ENCODE data around the gene SLC34A3. TPM values are rescaled to one million over a fixed set of nuclear protein-coding genes. Genes with fewer than 3 reads are reported as not detected.

SLC34A3 gene
- total RNA-seq, 1 donor from 2014 or later = 0.27 TPM

DNA sequence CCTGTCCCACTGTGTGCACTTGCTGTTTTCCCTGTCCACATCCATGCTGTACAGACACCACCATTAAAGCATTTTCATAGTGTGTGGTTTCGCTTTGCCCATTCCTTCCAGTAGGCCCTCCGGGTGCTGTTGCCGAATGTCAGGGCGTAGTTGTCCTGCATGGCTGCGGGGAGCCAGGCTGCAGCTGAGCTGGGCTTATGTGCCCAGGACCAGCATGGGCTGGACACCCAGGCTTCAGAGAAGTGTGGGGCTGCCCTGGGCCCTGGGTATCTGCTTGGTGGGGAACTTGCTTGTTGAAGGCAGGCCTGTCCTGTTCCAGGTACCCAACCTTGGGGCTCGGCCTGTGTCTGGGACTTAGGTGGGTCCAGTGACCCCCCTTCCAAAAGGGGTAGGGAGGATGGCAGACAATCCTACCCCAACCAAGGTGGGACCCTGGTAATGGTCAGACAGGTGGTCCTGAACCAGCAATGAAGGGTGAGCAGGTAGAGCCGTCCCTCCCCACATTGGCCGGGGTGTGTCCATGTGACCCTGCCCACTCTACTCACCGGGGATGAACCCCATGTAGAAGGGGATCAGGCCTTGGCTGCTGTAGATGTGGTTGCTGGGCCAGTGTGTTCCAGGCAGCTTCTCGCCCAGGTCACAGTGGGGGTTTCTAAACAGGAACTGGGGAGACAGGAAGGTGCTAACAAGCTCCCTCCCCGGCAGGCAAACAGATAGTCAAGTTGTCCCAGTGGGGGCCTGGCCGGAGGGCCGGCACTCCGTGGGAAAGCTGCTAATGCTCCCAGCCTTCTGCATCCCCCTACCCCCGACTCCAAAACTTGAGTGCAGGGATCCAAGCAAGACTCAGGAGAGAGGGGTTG lies 13.2 kb downstream of the SLC34A3 start:
- no peak overlapping the region for H3K27ac Mint-ChIP-seq
- H3K27me3 Mint-ChIP-seq (ENCODE audit: low read depth) = no peaks in the 10 kb centered on the region
- no peaks in the 10 kb centered on the region for H3K9me3 Mint-ChIP-seq
- DNase-seq (ENCODE audit: low spot score in 2 of 2, unreplicated experiment in 2 of 2) = no peak
- H3K4me3 Mint-ChIP-seq = peak overlapping the region; percentile 6
- TF ChIP-seq, protein P1, sequence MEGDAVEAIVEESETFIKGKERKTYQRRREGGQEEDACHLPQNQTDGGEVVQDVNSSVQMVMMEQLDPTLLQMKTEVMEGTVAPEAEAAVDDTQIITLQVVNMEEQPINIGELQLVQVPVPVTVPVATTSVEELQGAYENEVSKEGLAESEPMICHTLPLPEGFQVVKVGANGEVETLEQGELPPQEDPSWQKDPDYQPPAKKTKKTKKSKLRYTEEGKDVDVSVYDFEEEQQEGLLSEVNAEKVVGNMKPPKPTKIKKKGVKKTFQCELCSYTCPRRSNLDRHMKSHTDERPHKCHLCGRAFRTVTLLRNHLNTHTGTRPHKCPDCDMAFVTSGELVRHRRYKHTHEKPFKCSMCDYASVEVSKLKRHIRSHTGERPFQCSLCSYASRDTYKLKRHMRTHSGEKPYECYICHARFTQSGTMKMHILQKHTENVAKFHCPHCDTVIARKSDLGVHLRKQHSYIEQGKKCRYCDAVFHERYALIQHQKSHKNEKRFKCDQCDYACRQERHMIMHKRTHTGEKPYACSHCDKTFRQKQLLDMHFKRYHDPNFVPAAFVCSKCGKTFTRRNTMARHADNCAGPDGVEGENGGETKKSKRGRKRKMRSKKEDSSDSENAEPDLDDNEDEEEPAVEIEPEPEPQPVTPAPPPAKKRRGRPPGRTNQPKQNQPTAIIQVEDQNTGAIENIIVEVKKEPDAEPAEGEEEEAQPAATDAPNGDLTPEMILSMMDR (IDR thresholded peaks at IDR 0.05; ENCODE audit: unreplicated experiment) = no peak
- H3K36me3 Mint-ChIP-seq = peaks cover 12% of the 10 kb centered on the region
- peaks cover 20% of the 10 kb centered on the region for H3K4me1 Mint-ChIP-seq

DNA sequence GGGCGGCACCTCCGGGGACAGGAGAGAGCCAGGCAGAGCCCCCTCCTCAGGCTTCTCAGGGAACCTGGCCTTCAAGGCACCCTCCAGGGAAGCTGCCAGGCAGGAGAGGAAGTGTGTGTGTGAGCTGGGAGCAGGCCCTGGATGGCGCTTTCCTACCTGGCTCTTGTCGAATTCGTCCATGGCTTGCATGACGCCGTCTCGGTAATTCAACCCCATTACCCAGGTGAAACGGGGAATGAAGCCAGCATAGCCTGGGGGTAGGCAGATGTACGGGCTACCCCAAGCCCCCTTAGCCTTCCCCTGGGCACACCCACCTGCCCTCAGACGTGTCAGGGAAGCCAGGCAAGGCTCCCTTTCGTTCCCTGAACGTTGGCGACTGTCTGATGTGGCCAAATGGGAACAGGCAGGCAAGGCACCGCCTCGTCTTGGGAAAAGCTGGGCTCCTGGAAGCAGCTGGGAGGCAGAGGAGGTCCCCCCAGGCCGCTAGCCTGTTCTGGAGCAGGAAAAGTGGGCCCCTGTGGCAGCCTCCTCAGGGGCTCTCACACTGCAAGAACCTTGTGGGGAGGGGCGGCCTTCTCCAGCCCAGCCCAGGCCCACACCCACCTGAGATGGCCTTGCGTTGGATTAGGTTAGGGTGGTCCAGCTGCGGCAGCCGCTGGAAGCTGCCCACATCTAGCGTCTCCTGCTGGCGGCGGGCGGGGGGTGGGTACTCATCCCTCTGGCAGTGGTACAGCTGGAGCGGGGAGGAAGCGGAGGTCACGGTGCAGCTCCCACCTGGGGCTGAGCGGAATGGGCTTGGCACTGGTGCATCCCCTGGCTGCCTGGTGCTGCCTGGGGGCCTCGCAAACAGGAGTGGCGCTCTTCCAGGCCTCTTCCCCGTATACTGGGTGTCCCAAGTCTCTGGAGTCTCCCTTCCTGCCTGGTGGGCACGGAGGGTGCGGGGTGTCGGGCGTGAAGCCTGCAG lies 14.1 kb downstream of the SLC34A3 start:
- Mint-ChIP-seq H3K27me3 (ENCODE audit: low read depth) (no peaks in the 10 kb centered on the region), H3K4me3 (no peak overlapping the region), H3K4me1 (peaks cover 13% of the 10 kb centered on the region), H3K27ac (no peak overlapping the region), H3K36me3 (peaks cover 12% of the 10 kb centered on the region), H3K9me3 (no peaks in the 10 kb centered on the region)
- TF ChIP-seq, protein P1 (IDR thresholded peaks at IDR 0.05; ENCODE audit: unreplicated experiment) = no peak
- DNase-seq (ENCODE audit: low spot score in 2 of 2, unreplicated experiment in 2 of 2) = no peak

DNA sequence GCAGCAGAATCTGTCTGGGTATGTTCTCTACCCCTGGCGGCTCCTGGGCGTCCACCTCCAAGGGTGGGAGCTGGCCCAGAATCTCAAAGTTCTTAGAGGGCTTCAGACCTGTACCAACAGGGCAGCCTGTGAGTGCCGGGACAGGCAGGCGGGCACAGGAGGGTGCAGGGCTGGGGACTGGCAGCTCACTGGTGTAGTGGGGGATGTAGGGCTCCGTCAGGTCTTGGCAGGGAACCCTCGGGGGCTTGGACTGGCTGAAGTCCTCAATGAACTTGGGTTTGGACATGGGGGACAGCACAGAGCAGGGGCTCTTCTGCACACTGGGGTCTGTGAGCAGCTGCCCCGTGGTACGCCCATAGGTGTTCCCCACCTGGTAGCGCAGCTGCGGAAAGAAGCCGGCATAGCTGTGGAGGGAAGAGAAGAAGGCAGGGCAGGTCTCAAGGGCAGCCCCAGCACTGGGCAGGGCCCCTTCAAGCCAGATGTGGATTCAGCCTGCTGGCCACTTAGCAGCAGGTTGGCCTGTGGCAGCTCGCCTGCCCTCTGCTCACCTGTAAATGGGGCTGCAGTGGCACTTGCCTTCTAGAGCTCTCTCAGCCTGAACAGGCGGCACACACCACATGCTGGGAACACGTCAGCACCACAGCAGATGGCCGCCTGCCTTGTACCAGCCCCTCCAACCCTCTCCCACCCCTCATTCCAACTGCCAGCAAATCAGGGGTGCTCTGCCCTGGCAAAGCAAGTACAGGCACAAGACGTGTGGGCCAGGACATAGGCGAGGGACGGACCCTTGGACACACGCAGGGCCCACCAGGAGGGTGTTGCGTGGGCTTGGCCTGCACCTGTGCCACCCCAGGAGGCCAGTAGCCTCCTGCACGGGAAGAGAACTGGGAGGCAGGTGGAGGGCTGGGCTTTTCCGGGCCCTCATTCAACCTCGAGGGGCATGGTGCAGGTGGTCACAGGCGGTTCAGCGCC lies 15.0 kb downstream of the SLC34A3 start:
- peaks cover 12% of the 10 kb centered on the region for H3K36me3 Mint-ChIP-seq
- TF ChIP-seq, protein P1 (IDR thresholded peaks at IDR 0.05; ENCODE audit: unreplicated experiment) = no peak
- no peak overlapping the region for H3K4me3 Mint-ChIP-seq
- no peak overlapping the region for H3K27ac Mint-ChIP-seq
- no peaks in the 10 kb centered on the region for H3K9me3 Mint-ChIP-seq
- H3K4me1 Mint-ChIP-seq = peaks cover 10% of the 10 kb centered on the region
- no peaks in the 10 kb centered on the region for H3K27me3 Mint-ChIP-seq (ENCODE audit: low read depth)
- no peak for DNase-seq (ENCODE audit: low spot score in 2 of 2, unreplicated experiment in 2 of 2)

DNA sequence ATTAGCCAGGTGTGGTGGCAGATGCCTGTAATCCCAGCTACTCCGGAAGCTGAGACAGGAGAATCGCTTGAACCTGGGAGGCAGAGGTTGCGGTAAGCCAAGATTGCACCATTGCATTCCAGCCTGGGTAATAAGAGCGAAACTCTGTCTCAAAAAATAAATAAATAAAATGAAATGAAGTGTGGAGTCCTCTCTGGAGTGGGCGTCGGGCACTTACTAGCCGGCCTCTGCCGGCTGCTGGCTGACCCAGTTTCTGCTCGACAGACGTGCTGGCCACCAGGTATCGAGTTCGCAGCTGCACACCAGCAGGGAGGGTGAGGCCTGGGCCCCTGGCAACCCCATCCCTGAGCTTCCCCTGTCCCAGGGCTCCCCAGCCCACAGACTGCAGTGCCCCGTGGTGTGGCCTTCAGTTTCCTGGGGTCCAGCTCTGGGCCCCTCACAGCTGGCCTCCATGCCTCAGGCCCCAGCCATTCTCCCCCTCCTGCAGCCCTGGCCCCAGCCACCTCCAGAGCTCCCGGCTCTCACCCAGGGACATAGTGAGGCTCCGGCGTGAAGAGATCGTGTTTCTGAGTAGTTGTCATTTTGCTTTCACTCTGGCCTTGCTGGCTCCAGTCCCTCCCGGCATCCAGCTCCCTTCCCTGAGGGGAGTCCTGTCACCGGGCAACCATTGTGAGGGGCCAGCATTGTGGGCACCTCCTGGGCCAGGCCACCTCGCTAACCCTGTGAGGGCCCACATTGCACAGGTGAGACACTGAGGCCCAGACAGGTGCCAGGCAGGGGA lies 16.6 kb downstream of the SLC34A3 start:
- TF ChIP-seq, protein P1 (IDR thresholded peaks at IDR 0.05; ENCODE audit: unreplicated experiment) = no peak
- no peak for DNase-seq (ENCODE audit: low spot score in 2 of 2, unreplicated experiment in 2 of 2)
- Mint-ChIP-seq H3K9me3 (no peaks in the 10 kb centered on the region), H3K4me1 (peaks cover 9% of the 10 kb centered on the region), H3K27me3 (ENCODE audit: low read depth) (no peaks in the 10 kb centered on the region), H3K36me3 (peaks cover 11% of the 10 kb centered on the region), H3K4me3 (no peak overlapping the region), H3K27ac (no peak overlapping the region)
